Stomach smooth muscle (tissue), 2 donors: ENCODE data around the gene RNU1-2.

ENCODE experiments used
- H3K27ac ChIP-seq: one replicate; pipeline ENCODE4 v1.7.0; 2013; ENCODE audit warnings: mild to moderate bottlenecking, low read length, inconsistent platforms
- H3K27me3 ChIP-seq, 2 donors: one replicate each; pipeline ENCODE4 v1.7.0; 2013; ENCODE audit warnings: low read length in 2 of 2; ENCODE audit not compliant: insufficient read depth in 2 of 2, control insufficient read depth in 1 of 2
- H3K36me3 ChIP-seq, 2 donors: one replicate each; pipeline ENCODE4 v1.7.0; 2013; ENCODE audit warnings: low read length in 2 of 2; ENCODE audit not compliant: control insufficient read depth in 2 of 2, insufficient read depth in 2 of 2
- H3K4me1 ChIP-seq: one replicate; pipeline ENCODE4 v1.7.0; 2013; ENCODE audit warnings: low read length; ENCODE audit not compliant: control insufficient read depth, insufficient read depth
- H3K4me3 ChIP-seq, 2 donors: one replicate each; pipeline ENCODE4 v1.7.0; 2013; ENCODE audit warnings: low read length in 2 of 2
- H3K9ac ChIP-seq, 2 donors: one replicate each; pipeline ENCODE4 v1.7.0; 2013; ENCODE audit warnings: low read length in 2 of 2, mild to moderate bottlenecking in 1 of 2
- H3K9me3 ChIP-seq, 2 donors: one replicate each; pipeline ENCODE4 v1.7.0; 2013; ENCODE audit warnings: low read length in 2 of 2; ENCODE audit not compliant: control insufficient read depth in 2 of 2
- donor health status: healthy.
- donor health status: Pancreatic carcinoma.

Gene RNU1-2

GRCh38 chr1:16921391-16922185 is 25.8 kb downstream of the RNU1-2 start, which contains the start of gene CROCC:
Gene CROCC (plus strand): TSS chr1:16921931. CDS start chr1:16922019, 88 bp downstream.
- Histone ChIP-seq H3K9me3 (no peaks in the 10 kb centered on the region), H3K36me3 (peaks cover 0 to 3% of the 10 kb centered on the region in 2 donors), H3K27me3 (no peaks in the 10 kb centered on the region), H3K27ac (no peak within 1 kb of the TSS), H3K4me3 (no peak within 1 kb of the TSS), H3K4me1 (peaks cover 16% of the 10 kb centered on the region), H3K9ac (peak within 1 kb of the TSS in 1 of 2 donors; percentile 45)

- H3K27ac ChIP-seq: no peak overlapping the region
- no peaks in the 10 kb centered on the region for H3K27me3 ChIP-seq
- peaks cover 16% of the 10 kb centered on the region for H3K4me1 ChIP-seq
- no peaks in the 10 kb centered on the region for H3K9me3 ChIP-seq
- peaks cover 0 to 6% of the 10 kb centered on the region in 2 donors for H3K36me3 ChIP-seq
- no peak overlapping the region for H3K4me3 ChIP-seq
- H3K9ac ChIP-seq: no peak overlapping the region
These were observed 26.7 kb downstream of the RNU1-2 start for GRCh38 chr1:16922466-16922865.

GRCh38 chr1:16922885-16923431 is 27.2 kb downstream of the RNU1-2 start:
- H3K9me3 ChIP-seq: no peaks in the 10 kb centered on the region
- H3K9ac ChIP-seq: no peak overlapping the region
- H3K4me1 ChIP-seq: peaks cover 16% of the 10 kb centered on the region
- no peak overlapping the region for H3K4me3 ChIP-seq
- H3K36me3 ChIP-seq: peaks cover 0 to 8% of the 10 kb centered on the region in 2 donors
- H3K27me3 ChIP-seq: no peaks in the 10 kb centered on the region
- no peak overlapping the region for H3K27ac ChIP-seq

- no peak overlapping the region for H3K9ac ChIP-seq
- H3K4me1 ChIP-seq: peaks cover 14% of the 10 kb centered on the region
- no peak overlapping the region for H3K27ac ChIP-seq
- H3K27me3 ChIP-seq: no peaks in the 10 kb centered on the region
- H3K36me3 ChIP-seq: peaks cover 0 to 8% of the 10 kb centered on the region in 2 donors
- H3K9me3 ChIP-seq: no peaks in the 10 kb centered on the region
- H3K4me3 ChIP-seq: no peak overlapping the region
These were observed 28.6 kb downstream of the RNU1-2 start for GRCh38 chr1:16924216-16924918.

- Histone ChIP-seq H3K4me1 (peaks cover 12% of the 10 kb centered on the region), H3K27me3 (no peaks in the 10 kb centered on the region), H3K36me3 (peaks cover 0 to 8% of the 10 kb centered on the region in 2 donors), H3K27ac (no peak overlapping the region), H3K9ac (no peak overlapping the region), H3K9me3 (no peaks in the 10 kb centered on the region), H3K4me3 (no peak overlapping the region)
These were observed 29.2 kb downstream of the RNU1-2 start for GRCh38 chr1:16924919-16925477.

GRCh38 chr1:16925635-16926490 is 30.1 kb downstream of the RNU1-2 start:
- no peak overlapping the region for H3K9ac ChIP-seq
- H3K36me3 ChIP-seq: peaks cover 0 to 12% of the 10 kb centered on the region in 2 donors
- peaks cover 12% of the 10 kb centered on the region for H3K4me1 ChIP-seq
- no peaks in the 10 kb centered on the region for H3K9me3 ChIP-seq
- H3K27ac ChIP-seq: no peak overlapping the region
- no peaks in the 10 kb centered on the region for H3K27me3 ChIP-seq
- H3K4me3 ChIP-seq: no peak overlapping the region

- Histone ChIP-seq H3K27ac (no peak overlapping the region), H3K4me1 (peaks cover 9% of the 10 kb centered on the region), H3K9ac (no peak overlapping the region)
These were observed 30.8 kb downstream of the RNU1-2 start for GRCh38 chr1:16926491-16927073.

GRCh38 chr1:16927256-16927655 is 31.5 kb downstream of the RNU1-2 start:
- Histone ChIP-seq H3K4me3 (no peak overlapping the region), H3K9ac (no peak overlapping the region), H3K9me3 (no peaks in the 10 kb centered on the region), H3K27ac (no peak overlapping the region), H3K4me1 (peaks cover 4% of the 10 kb centered on the region), H3K27me3 (no peaks in the 10 kb centered on the region), H3K36me3 (peaks cover 0 to 19% of the 10 kb centered on the region in 2 donors)

More at GRCh38 chr1:16926491-16927073, 30.8 kb downstream of the RNU1-2 start:
- Histone ChIP-seq H3K36me3 (peaks cover 0 to 19% of the 10 kb centered on the region in 2 donors), H3K9me3 (no peaks in the 10 kb centered on the region), H3K4me3 (no peak overlapping the region), H3K27me3 (no peaks in the 10 kb centered on the region)

GRCh38 chr1:16927711-16928485 is 32.1 kb downstream of the RNU1-2 start:
- no peak overlapping the region for H3K9ac ChIP-seq
- H3K36me3 ChIP-seq: peaks cover 0 to 22% of the 10 kb centered on the region in 2 donors
- peaks cover 4% of the 10 kb centered on the region for H3K4me1 ChIP-seq
- no peak overlapping the region for H3K27ac ChIP-seq
- no peaks in the 10 kb centered on the region for H3K27me3 ChIP-seq
- no peak overlapping the region for H3K4me3 ChIP-seq
- H3K9me3 ChIP-seq: no peaks in the 10 kb centered on the region
